HG02943 (cell line): Measurements from ENCODE around the gene ATP8B4.
"Not testable (repeated sequence)": the region's sequence is repeated elsewhere in the genome, so short reads cannot be mapped to it uniquely, and the experiment has no call there.

ENCODE experiments used
- ATAC-seq: cut with Tn5 transposase; IDR thresholded peaks from one replicate; pipeline ENCODE4 v1.9.1; 2021; ENCODE audit warnings: mild to moderate bottlenecking, low read depth, moderate library complexity; ENCODE audit not compliant: unreplicated experiment

ATP8B4 gene

GRCh38 chr15:49964061-49964460, 155.0 kb downstream of the ATP8B4 start:
- no peak for ATAC-seq

- not testable (repeated sequence) for ATAC-seq
Observed at GRCh38 chr15:49963033-49963772, 155.8 kb downstream of the ATP8B4 start.

GRCh38 chr15:49962044-49962602, 156.9 kb downstream of the ATP8B4 start:
- no peak for ATAC-seq

GRCh38 chr15:49953421-49953820, 165.6 kb downstream of the ATP8B4 start:
- no peak for ATAC-seq

- ATAC-seq: no peak
Observed at GRCh38 chr15:49946681-49947080, 172.4 kb downstream of the ATP8B4 start.

GRCh38 chr15:49934487-49934886, 184.5 kb downstream of the ATP8B4 start:
- ATAC-seq: no peak

- no peak for ATAC-seq
Observed at GRCh38 chr15:49927189-49927861, 191.7 kb downstream of the ATP8B4 start.

- no peak for ATAC-seq
Observed at GRCh38 chr15:49926740-49927139, 192.3 kb downstream of the ATP8B4 start.

GRCh38 chr15:49923671-49924070, 195.4 kb downstream of the ATP8B4 start:
- no peak for ATAC-seq

- no peak for ATAC-seq
Observed at GRCh38 chr15:49919034-49919433, 200.0 kb downstream of the ATP8B4 start.

- no peak for ATAC-seq
Observed at GRCh38 chr15:49918121-49918520, 200.9 kb downstream of the ATP8B4 start.

GRCh38 chr15:49916998-49917397, 202.0 kb downstream of the ATP8B4 start:
- no peak for ATAC-seq

GRCh38 chr15:49915822-49916221, 203.2 kb downstream of the ATP8B4 start:
- ATAC-seq: no peak

- no peak for ATAC-seq
Observed at GRCh38 chr15:49908933-49909295, 210.1 kb downstream of the ATP8B4 start.

GRCh38 chr15:49908236-49908932, 210.6 kb downstream of the ATP8B4 start:
- no peak for ATAC-seq

GRCh38 chr15:49906966-49907365, 212.1 kb downstream of the ATP8B4 start:
- no peak for ATAC-seq

- no peak for ATAC-seq
Observed at GRCh38 chr15:49905221-49905620, 213.8 kb downstream of the ATP8B4 start.

- no peak for ATAC-seq
Observed at GRCh38 chr15:49904296-49904695, 214.7 kb downstream of the ATP8B4 start.

GRCh38 chr15:49902685-49903501, 216.1 kb downstream of the ATP8B4 start:
- ATAC-seq: no peak

- ATAC-seq: no peak
Observed at GRCh38 chr15:49901996-49902684, 216.9 kb downstream of the ATP8B4 start.
